GM18951 (cell line): ENCODE data around the gene GPM6B.
"Not testable (repeated sequence)": the region's sequence is repeated elsewhere in the genome, so short reads cannot be mapped to it uniquely, and the experiment has no call there.

Experiments used
- POLR2A ChIP-seq: IDR thresholded peaks from 4 replicates; pipeline ENCODE4 v1.6.1; 2011; ENCODE audit warnings: mild to moderate bottlenecking; ENCODE audit not compliant: insufficient read length, insufficient read depth; ENCODE audit errors: extremely low read depth
- in situ Hi-C: fragments of 300-500 bp; cut with MboI; formaldehyde crosslinking; loops from one replicate; pipeline ENCODE4 v1.12.0; 2022; ENCODE audit warnings: low sequenced_read_pairs, mixed read lengths, inconsistent platforms; ENCODE audit not compliant: unreplicated experiment

Gene GPM6B

GRCh38 chrX:13750204-13750603 is 66.7 kb downstream of the GPM6B start:
- in situ Hi-C loops: no loop called here
- no peak for TF ChIP-seq POLR2A

GRCh38 chrX:13748486-13748885 is 68.4 kb downstream of the GPM6B start:
- in situ Hi-C loops: loop anchor here (5.0 kb wide), 1 partner anchor 86 kb away; no protein-coding TSS in a partner anchor
- TF ChIP-seq POLR2A: no peak

DNA sequence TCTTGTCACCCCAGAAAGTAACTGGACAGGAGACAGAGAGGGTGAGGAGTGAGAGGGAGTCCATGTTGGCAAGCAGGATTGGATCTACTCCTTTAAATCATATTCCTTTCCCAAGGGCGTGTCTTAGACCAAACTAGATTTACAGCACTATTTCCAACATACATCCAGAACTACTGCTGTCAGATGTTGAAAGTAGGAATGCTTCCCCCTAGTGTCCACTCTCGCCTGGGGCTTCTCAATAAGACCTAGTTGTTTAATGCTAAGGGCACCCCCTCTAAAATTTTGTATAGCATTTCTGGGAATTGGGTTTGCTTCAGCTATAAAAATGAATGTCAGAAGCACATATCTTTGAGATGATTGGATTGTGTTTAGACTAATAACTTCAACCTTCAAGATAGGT is 69.1 kb downstream of the GPM6B start:
- in situ Hi-C loops: loop anchor here (5.0 kb wide), 1 partner anchor 86 kb away; no protein-coding TSS in a partner anchor
- no peak for TF ChIP-seq POLR2A

- TF ChIP-seq POLR2A: no peak
- in situ Hi-C loops: no loop called here
These were observed 74.3 kb downstream of the GPM6B start for GRCh38 chrX:13742397-13743176.

DNA sequence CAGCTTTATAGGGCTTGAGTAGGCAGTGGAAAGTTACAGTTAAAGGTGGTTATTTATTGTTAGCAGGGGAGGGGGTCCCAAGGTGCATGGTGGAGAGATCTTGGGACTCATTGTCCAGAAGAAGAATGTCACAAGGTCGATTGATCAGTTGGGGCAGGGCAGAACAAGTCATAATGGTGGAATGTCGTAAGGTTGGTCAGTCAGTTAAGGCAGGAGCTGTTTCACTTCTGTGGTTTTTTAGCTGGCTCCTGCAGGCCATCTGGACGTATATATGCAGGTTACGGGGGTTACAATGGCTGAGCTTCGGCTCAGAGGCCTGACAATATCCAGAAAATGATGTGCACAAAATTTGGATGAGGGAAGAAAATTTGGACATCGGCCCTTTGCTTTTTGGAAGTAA is 75.2 kb downstream of the GPM6B start:
- TF ChIP-seq POLR2A: no peak
- in situ Hi-C loops: no loop called here

DNA sequence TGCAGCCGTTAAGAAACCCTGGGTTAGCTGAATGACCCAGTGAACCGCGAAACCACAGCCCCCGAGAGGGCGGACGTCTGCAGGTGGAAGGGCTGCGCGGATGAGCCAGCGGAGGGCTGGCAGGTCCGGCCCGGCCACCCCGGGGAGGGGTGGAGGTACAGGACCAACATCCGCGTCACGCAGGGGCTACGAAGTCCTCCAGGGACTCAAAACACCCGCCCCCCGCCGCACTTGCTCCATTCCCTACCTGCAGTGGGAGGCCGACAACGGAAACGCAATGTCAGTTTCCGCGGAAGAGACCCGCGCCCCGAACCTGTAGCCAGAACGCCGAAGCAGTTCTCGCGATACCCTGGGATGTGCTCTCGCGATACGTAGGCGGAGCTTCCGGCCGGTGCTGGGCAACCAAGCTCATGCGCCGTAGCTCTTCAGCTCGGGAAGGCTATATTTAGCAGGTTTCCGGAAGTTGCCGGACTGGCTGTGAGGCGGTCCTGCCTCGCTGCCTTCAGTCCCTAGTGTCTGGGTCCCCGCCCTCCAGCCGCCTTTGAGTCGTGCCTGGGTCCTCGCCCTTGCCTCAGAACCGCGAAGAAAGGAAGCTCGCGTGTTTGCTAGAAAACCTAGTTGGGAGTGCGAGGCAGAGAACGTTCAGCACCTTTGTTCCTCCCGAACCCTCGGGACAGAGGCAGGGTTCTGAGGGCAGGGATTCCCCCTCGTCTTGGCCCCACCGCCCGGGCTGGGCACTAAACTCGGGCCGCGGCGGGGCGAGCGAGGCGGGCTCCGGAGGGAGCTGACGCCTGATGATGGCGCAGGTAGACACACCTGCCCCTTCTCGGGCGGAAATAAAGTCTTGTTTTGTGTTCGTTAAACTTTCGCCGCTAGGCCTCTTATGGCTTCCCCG is 82.4 kb downstream of the GPM6B start, which contains the start of the genes OFD1 and TRAPPC2:
TSS of gene OFD1 (plus strand) at position 471 of the 895 bp plus-strand sequence. CDS start at position 795, 324 bp downstream.
TSS of gene TRAPPC2 (minus strand) at position 343 of the 895 bp plus-strand sequence. CDS start 14,657 bp downstream, outside the sequence.
- in situ Hi-C loops: no loop called here
- peak; percentile 84 for TF ChIP-seq POLR2A

GRCh38 chrX:13733506-13733905 is 83.4 kb downstream of the GPM6B start:
- in situ Hi-C loops: no loop called here

GRCh38 chrX:13732246-13733067 is 84.4 kb downstream of the GPM6B start:
- no peak for TF ChIP-seq POLR2A
- in situ Hi-C loops: no loop called here

More at GRCh38 chrX:13733506-13733905, 83.4 kb downstream of the GPM6B start:
- TF ChIP-seq POLR2A: no peak

- in situ Hi-C loops: not testable (repeated sequence)
These were observed 86.4 kb downstream of the GPM6B start for GRCh38 chrX:13730523-13730922.

DNA sequence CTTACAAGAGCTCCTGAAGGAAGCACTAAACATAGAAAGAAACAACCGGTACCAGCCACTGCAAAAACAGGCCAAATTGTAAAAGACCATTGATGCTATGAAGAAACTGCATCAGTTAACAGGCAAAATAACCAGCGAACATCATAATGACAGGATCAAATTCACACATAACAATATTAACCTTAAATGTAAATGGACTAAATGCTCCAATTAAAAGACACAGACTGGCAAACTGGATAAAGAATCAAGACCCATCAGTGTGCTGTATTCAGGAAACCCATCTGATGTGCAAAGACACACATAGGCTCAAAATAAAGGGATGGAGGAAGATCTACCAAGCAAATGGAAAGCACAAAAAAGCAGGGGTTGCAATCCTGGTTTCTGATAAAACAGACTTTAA is 90.3 kb downstream of the GPM6B start:
- in situ Hi-C loops: not testable (repeated sequence)

GRCh38 chrX:13724878-13725277 is 92.0 kb downstream of the GPM6B start:
- in situ Hi-C loops: not testable (repeated sequence)

DNA sequence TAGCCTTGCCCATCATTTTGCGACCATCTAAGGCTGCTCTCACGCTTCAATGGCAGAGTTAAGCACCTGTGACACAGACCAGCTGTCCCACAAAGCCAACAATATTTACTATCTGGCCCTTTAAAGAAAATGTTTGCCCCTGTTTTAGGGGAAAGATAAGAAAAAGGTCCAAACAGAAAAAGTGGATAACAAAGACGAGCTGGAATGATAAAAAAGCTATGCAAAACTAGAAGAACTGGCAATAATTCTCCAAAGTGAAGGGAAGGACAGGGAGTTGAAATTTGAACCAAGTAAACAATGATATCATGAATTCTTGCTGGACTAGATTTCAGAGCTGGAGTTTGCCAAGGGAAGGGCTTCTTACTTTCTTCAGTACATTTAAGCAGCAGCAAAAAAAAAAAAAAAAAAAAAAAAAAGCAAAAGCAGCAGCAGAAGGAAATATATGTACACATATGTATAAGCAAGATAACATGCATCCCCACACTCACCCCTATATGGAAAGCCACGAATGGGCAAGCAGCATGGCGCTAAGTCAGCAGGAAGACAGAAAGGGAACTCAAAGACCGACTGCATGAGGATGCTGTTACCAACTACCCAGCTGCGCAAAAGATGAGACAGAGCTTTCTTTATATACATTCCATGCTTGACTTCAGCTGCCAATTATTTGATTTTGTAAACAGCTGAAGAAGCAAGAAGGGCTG is 94.9 kb downstream of the GPM6B start:
- TF ChIP-seq POLR2A: no peak
- in situ Hi-C loops: no loop called here

GRCh38 chrX:13721371-13721770 is 95.5 kb downstream of the GPM6B start:
- in situ Hi-C loops: no loop called here

More at GRCh38 chrX:13721371-13721770, 95.5 kb downstream of the GPM6B start:
- TF ChIP-seq POLR2A: no peak
